GM12872 (cell line): ENCODE results near the gene NPR1.

Experiments
- TF ChIP-seq, protein P1 (sequence below): IDR thresholded peaks from 3 replicates; pipeline ENCODE4 v1.5.1; 2011; ENCODE audit warnings: low read depth, mild to moderate bottlenecking, low read length, moderate library complexity; ENCODE audit not compliant: insufficient read depth

The NPR1 gene

GRCh38 chr1:153678519-153679336, at the start of gene NPR1:
TSS of gene NPR1 (plus strand) at chr1:153678688. CDS start at chr1:153679109, 421 bp downstream.
- TF ChIP-seq, protein P1, sequence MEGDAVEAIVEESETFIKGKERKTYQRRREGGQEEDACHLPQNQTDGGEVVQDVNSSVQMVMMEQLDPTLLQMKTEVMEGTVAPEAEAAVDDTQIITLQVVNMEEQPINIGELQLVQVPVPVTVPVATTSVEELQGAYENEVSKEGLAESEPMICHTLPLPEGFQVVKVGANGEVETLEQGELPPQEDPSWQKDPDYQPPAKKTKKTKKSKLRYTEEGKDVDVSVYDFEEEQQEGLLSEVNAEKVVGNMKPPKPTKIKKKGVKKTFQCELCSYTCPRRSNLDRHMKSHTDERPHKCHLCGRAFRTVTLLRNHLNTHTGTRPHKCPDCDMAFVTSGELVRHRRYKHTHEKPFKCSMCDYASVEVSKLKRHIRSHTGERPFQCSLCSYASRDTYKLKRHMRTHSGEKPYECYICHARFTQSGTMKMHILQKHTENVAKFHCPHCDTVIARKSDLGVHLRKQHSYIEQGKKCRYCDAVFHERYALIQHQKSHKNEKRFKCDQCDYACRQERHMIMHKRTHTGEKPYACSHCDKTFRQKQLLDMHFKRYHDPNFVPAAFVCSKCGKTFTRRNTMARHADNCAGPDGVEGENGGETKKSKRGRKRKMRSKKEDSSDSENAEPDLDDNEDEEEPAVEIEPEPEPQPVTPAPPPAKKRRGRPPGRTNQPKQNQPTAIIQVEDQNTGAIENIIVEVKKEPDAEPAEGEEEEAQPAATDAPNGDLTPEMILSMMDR = 0 out of 3 replicates have a peak, but pooled peaks have one; percentile 8

- TF ChIP-seq, protein P1 = no peak
Measured at GRCh38 chr1:153629343-153629665, 49.2 kb upstream of the NPR1 start.

GRCh38 chr1:153629971-153630370, 48.5 kb upstream of the NPR1 start:
- TF ChIP-seq, protein P1 = no peak

GRCh38 chr1:153630384-153630783, 48.1 kb upstream of the NPR1 start:
- TF ChIP-seq, protein P1 = no peak

DNA sequence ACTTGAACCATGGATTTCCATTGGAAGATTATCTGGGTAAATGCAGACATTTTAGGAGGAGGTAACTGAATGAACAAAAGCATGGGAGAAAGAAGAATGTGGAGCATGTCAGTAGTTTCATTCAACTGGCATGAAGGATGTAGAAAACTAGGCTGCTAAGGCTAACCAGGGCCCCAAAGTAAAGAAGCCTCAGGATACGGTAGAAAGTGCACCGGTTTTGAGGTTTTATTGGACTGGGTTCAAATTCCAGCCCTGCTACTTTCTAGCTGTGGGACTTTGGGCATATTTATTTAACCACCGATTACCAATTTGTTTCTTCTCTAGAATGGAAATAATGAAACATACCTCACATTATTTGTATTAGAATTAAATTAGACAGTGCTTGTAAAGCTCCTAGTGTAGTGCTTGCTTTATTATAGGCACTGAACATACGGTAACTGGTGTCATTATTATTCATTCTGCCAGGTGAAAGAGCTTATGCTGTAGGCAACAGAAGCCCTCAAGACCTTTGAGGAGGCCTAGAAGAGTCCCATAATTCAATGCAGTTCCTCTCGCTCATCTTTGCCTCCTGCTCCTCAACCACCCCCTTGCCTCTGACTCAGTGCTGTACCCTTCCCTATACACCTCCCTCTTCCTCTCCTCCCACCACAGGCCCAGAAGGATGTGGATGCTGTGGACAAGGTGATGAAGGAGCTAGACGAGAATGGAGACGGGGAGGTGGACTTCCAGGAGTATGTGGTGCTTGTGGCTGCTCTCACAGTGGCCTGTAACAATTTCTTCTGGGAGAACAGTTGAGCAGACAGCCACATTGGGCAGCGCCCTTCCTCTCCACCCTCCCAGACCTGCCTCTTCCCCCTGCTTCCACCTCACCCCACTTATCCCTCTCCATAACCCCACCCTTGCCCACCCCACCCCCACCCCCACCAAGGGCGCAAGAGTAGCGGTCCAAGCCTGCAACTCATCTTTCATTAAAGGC, 47.2 kb upstream of the NPR1 start:
- TF ChIP-seq, protein P1 = no peak

GRCh38 chr1:153633161-153633753, 45.2 kb upstream of the NPR1 start:
- TF ChIP-seq, protein P1 = no peak
